GM21619 (cell line): ENCODE measurements around the gene FAM9C.
"Not testable (repeated sequence)": the region's sequence is repeated elsewhere in the genome, so short reads cannot be mapped to it uniquely, and the experiment has no call there.

Experiments
- ATAC-seq: cut with Tn5 transposase; IDR thresholded peaks from one replicate; pipeline ENCODE4 v1.9.1; 2021; ENCODE audit not compliant: unreplicated experiment

FAM9C gene

GRCh38 chrX:13043938-13044337, 482 bp downstream of the FAM9C start:
- ATAC-seq: no peak

DNA sequence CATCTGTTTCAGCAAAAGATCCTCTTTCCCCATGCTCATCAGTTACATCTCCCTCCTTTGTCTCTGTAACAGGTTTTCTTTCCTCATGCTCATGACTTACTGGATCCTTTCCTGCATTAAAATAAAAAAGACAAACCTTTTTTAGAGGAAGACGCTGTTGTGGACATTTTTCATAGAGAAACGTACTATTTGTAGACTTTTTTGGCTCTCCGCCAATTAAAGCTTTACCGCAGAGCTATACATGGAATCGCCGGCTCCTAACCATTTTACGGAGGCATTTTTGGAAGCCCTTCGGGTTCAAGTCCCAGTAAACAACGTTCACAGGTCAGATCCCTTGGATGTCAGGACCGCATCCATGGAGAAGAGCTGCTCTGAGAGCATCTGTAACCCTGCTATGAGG, 1.3 kb downstream of the FAM9C start:
- no peak for ATAC-seq

GRCh38 chrX:13036896-13037295, 7.5 kb downstream of the FAM9C start:
- ATAC-seq: no peak

- ATAC-seq: no peak
Observed at GRCh38 chrX:13033193-13033592, 11.2 kb downstream of the FAM9C start.

- ATAC-seq: no peak
Observed at GRCh38 chrX:13029887-13030771, 14.3 kb downstream of the FAM9C start.

DNA sequence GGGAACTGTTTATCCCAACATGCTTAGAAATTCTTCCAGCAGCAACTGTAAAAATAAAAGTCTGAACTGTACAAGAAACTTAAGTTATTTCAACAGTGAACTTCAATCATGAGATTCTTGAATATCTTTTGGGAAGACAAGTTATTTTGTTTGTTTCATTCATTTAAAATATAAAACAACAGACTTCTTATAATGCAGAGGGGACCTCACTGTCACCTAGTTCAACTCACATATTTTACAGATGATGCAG, 14.9 kb downstream of the FAM9C start:
- no peak for ATAC-seq

- ATAC-seq: no peak
Observed at GRCh38 chrX:13028871-13029636, 15.4 kb downstream of the FAM9C start.

DNA sequence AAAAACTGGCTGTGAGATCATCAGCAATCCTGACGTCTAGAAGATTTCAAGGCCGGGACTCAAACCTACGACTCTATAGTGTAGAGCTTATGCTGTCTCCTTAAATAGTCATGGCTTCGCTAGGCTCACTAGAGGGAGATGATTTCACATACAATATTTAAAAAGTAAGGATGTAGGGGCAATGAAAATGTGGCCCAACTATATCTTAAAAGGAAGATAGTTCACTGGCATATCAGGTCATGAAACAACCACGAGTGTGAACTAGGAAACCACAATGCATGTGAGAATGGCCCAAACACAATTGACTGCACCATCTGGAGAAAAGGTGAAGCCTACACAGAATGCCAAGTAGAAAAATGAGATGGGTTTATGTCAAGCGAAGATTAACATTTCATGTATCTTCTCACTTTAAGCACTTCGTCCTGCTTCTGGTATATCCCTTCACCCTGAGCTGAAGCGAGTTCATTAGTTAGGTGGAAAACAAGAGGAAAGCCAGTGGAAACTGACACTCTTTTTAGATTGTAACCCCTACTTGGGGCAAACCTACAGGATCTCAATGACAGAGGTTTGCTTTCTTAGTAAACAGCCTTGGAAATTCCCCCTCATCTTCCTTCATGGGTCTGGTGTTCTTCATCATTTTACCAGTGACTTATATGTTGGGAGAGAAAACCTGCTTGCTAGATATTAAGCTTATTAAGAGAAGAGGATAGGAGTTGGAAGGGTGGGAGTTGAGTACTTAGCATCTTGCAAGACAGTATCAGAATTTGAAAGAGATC, 17.4 kb downstream of the FAM9C start:
- ATAC-seq: no peak

DNA sequence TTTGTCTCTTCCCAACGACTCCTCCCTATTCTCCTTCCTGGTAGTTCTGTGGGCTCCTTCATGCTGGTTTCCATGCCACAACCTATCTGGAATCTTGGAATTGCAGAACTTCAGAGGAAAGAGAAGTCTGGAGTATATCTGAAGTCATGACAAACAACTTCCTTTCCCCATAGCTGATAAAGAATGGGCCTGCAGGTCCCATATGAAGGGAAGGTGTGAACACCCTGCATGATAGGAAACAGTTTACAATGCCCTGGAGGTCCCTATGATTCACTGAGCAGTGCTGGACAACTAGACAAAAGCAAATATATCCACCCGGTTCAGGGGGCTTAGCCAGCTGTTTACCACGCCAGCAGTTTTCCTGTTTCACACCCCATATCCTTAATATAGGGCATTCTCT, 19.4 kb downstream of the FAM9C start:
- ATAC-seq: no peak

DNA sequence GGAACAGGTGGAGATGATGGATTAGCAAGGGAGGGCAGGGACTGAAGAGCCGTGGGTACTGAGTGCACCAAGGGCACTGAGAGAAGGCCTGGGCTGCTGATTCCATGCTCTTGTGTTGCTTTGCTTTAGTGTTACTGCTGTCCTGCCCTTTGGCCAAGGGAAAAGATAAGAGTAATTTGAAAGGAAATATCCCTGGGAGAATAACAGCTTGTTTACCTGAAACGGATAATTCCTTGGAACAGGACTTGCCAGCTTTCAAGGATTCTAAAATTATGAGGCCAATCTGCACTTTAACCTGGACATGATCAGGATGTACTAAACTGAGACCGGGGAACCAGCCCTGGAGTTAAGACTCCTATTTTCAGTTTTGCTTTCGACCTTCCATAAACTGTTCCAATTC, 20.4 kb downstream of the FAM9C start:
- ATAC-seq: no peak

GRCh38 chrX:13023567-13023966, 20.9 kb downstream of the FAM9C start:
- no peak for ATAC-seq

DNA sequence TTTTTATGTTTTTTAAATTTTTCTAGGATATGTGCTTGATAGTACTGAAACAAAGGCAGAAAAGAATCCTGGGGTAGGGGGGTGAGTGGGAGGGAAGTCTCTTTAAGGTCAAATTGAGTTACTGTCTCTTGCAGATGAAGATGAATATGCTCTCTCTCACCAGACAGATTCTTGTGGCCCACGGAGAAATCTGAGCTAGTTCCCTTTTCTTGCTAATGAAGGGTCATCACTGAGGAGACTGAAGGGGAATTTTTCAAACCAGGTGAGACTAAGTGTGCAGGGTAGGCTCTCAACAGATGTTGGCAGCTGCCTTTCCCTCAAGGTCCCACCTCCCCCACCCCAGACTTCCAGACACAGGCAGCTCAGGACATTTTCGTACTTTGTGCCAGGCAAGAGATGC, 21.5 kb downstream of the FAM9C start:
- peak; percentile 58 for ATAC-seq

GRCh38 chrX:13016731-13017130, 27.7 kb downstream of the FAM9C start:
- ATAC-seq: not testable (repeated sequence)

GRCh38 chrX:13015536-13016236, 28.7 kb downstream of the FAM9C start:
- ATAC-seq: no peak

DNA sequence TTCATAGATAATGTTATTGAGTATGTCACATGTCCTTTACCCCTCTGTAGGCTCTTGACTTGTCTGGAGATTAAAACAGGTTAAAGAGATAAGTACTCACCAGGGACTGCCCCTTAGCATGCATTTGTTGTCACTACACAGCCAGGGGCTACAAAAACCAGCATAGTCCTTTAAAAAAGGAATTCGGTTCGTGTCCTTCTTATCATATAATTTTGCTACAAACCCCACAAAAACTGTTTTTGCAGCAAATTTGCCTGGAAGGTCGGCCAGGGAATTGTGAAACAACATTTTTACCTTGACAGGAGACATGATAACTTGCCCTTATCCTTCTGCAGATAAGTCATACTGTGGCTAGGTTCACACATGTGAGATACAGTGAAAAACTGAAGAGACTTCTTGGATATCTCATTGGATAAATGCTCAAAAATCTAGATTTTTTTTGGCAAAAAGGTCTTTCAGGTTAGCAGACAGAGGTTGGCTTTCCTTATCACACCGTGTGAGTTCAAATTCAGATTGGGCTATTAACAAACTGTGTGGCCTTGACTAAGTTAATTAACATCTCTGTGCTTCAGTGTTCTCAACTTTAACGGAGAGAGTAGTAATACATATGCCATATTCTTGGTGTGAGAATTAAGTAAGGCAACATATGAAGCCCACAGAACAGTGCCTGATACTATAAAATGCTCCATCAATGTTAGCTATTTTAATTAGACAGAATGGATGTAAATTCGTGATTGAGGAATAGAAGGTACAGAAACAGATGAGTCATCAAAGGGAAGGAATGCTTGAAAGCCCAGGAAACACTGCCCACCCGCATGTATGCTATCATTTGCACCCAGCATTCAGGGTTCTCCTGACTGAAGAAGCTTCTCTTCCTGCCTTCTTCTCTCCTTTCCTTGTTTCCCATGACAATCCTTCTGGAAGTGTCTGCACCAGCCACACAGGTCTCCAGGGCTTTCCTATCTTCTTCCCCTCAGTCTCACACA, 30.0 kb downstream of the FAM9C start:
- ATAC-seq: peak; percentile 34

DNA sequence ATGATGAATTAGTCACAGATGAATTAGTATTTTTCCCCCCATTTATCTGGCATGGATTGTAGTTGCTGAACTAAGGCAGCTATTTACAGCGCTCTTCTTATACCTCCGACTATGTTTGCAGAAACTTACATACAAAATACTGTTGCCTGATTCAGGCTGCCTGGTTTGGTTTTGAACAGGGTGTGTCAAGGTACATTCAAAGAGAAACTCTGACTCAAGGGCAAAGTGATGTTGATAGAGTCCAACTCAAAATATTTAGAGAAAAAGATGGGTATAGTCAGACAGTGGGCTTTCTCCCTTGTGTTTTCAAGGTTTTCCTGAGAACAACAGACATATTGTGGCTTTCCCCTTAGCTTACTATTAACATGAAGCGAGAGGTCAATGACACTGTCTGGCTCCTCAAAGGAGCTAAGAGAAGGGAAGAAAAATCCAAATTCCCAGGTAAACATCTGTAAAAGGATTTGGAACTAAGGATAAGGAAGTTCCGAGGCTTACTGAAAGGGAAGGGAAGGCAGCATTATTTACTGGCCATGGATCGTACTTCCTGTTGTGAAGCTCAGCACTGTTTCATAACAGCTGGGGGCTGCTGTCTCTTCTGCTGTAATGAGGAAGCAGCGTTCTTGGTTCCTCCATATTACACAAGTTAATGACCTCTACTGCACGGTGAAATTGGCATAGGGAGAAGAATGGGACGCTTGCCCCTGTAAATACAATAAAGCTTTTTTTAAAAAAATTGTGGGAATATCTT, 30.9 kb downstream of the FAM9C start:
- ATAC-seq: peak; percentile 87

DNA sequence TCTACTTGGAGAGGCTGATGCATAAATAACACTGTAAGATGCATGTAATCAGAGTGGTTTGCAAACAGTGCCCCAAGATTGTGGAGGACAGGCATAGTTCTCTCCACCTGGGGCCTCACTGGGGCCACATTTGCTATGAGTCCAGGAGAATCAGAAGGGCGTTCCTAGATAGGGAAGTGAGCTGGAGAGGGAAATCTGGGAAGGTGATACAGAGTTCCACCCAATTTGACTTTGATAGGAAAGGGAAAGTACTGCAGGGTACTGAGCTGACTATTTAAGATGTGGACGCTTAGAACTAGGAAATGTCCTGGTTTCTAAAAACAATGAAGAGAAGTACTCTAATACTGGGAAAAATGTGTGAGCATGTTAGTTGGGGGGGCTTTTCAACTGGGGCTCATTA, 33.9 kb downstream of the FAM9C start:
- no peak for ATAC-seq

GRCh38 chrX:13009844-13010243, 34.6 kb downstream of the FAM9C start:
- ATAC-seq: no peak

DNA sequence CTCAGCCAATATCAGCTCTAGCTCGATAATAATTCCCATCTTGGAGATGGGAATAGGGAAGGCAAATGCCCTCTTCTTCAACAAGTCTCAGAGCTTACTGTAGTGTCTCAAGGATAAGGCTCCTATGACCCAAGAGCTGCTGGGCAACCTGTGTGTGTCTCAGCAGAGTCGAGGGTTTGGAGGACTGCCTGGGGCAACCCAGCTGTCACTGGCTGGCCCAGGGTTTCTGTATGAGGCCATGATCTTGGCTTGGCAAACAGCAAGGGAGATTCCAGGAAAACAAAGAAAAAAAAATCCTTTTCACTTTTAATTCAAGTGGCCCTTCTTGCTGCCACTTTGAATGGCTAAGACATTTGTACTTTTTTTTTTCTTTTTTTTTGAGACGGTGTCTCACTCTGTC, 35.1 kb downstream of the FAM9C start:
- ATAC-seq: no peak
